ENCODE measurements around the gene CLEC18B. TPM values are rescaled to one million over a fixed set of nuclear protein-coding genes. Genes with fewer than 3 reads are reported as not detected.
"Not testable (repeated sequence)": the region's sequence is repeated elsewhere in the genome, so short reads cannot be mapped to it uniquely, and the experiment has no call there.

CLEC18B gene
- total and polyA plus RNA-seq, 2 of the 4 experiments (the other 2 are of a cell fraction) = 0.17 TPM; not detected in 1

DNA sequence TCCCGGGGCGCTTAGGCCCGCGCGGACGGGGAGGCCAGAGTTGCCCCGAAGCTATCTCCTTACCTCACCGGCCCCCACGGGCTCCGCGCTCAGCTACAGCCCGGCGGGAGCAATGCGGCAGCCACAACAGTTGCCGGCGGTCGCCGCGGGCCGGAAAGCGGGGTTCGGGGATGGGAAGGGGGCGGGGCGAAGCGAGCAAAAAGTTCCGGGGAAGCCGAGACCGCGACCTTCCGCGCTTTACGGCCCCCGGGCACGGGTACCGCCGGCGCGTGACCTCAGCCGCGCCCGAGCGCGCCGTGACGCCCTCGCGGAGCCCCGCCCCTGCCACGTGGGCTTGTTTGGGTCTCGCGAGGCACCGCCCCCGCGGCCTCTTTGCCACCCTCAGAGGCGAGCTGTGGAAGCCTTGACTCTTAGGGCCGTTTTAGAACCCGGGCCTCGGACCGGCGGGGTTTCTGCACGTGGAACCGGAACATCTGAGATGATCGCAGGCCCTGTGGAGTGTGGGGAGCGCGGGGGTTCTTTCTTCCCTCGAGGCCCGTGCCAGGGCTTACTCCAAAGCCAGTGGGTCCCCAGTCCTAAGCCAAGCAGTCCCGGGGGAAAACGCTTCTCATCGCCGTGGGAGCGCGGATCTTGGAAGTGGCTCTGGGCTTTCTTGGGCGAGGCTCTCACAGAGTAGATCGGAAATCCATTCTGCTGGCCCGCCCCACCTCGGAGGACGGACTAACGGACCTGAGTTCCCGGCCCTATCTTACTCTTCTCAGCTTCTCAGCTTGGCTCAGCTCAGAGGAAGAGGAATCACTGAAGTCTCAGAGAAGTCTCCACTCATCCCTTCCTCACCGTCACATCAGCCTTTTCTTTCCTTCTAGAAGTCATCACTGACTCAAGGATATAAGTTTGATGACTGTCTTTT, 53.0 kb downstream of the CLEC18B start:
- H4K91ac ChIP-seq (ENCODE audit: insufficient read depth, low read depth, low read length); dilution Hi-C loops (cut with HindIII; ENCODE audit: low sequenced_read_pairs, unreplicated experiment); CTCF ChIA-PET; H3K56ac ChIP-seq (ENCODE audit: extremely low read depth, insufficient read depth, low read length); H2AK5ac ChIP-seq (ENCODE audit: low read depth, low read length); H2BK20ac ChIP-seq (ENCODE audit: low read depth, low read length); in situ Hi-C loops (cut with MboI; ENCODE audit: low sequenced_read_pairs); H3K9me1 ChIP-seq (ENCODE audit: insufficient read depth, low read length); H3K9me3 ChIP-seq (ENCODE audit: control insufficient read depth, insufficient read depth, low read length); H3K14ac ChIP-seq (replicated peaks; ENCODE audit: low read depth, low read length); H3K4me1 ChIP-seq (ENCODE audit: control insufficient read depth, insufficient read depth, low read length); intact Hi-C loops (cut with micrococcal nuclease); H3K18ac ChIP-seq (ENCODE audit: low read depth, low read length); H2BK120ac ChIP-seq (ENCODE audit: low read depth, low read length); H2AK9ac ChIP-seq (replicated peaks; ENCODE audit: low read depth, low read length, poor library complexity); BruUV-seq (replicated peaks); H3K36me3 ChIP-seq (ENCODE audit: control insufficient read depth, insufficient read depth, low read length); POLR2A ChIA-PET (ENCODE audit: unreplicated experiment); H2BK15ac ChIP-seq (ENCODE audit: low read depth, low read length); H3K27me3 ChIP-seq (ENCODE audit: control insufficient read depth, insufficient read depth, low read length): not testable (repeated sequence)
- H3K4me3 ChIP-seq (ENCODE audit: insufficient read depth, low read depth, low read length) = peak overlapping the region; percentile 91
- 0 out of 2 replicates have a peak overlapping the region, but pooled peaks have one; percentile 82 for H3K23ac ChIP-seq (ENCODE audit: low read depth, low read length)
- peak overlapping the region; percentile 62 for H2BK5ac ChIP-seq (ENCODE audit: low read depth, low read length, poor library complexity, severe bottlenecking)
- peaks cover 10 to 26% of the 10 kb centered on the region in 2 experiments for H3K79me1 ChIP-seq (ENCODE audit: low read depth in 1 of 2, low read length in 2 of 2)
- peak overlapping the region; percentile 76 for H3K27ac ChIP-seq (ENCODE audit: insufficient read depth, low read length)
- WGBS, 2 experiments (ENCODE audit: extremely low coverage in 2 of 2, insufficient read length in 1 of 2) = 0% methylated on average over 19 of the region's 81 CpGs; no CpG with 5 or more reads in 1 of the 2 experiments
- DNase-seq (peak; percentile 87), ATAC-seq (ENCODE audit: low read depth) (peak; percentile 95)
- peak overlapping the region; percentile 90; the same call in 1 of the 2 replicates for H4K5ac ChIP-seq (ENCODE audit: low read depth, low read length)
- peak overlapping the region; percentile 80 for H2AFZ ChIP-seq (replicated peaks; ENCODE audit: low read length, poor library complexity)
- H4K8ac ChIP-seq (ENCODE audit: low read depth in 2 of 2, low read length in 2 of 2) = peak overlapping the region; percentile 75 to 96; a peak in 3 of 4 replicates
- TF ChIP-seq MXI1 (IDR thresholded peaks at IDR 0.05; ENCODE audit: borderline replicate concordance, low read depth, low read length) (0 out of 2 replicates have a peak, but pooled peaks have one; percentile 54), FOS (IDR thresholded peaks at IDR 0.05; ENCODE audit: low read depth, low read length) (0 out of 2 replicates have a peak, but pooled peaks have one; percentile 4), MAZ (IDR thresholded peaks at IDR 0.05; ENCODE audit: borderline replicate concordance, low read depth, low read length) (peak; percentile 69; the same call in 1 of the 2 replicates), BHLHE40 (IDR thresholded peaks at IDR 0.05; ENCODE audit: low read depth, low read length) (peak; percentile 90)
- TF ChIP-seq, protein P1, sequence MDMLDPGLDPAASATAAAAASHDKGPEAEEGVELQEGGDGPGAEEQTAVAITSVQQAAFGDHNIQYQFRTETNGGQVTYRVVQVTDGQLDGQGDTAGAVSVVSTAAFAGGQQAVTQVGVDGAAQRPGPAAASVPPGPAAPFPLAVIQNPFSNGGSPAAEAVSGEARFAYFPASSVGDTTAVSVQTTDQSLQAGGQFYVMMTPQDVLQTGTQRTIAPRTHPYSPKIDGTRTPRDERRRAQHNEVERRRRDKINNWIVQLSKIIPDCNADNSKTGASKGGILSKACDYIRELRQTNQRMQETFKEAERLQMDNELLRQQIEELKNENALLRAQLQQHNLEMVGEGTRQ (IDR thresholded peaks at IDR 0.05; ENCODE audit: low read depth, low read length) = peak; percentile 89
- H4K20me1 ChIP-seq (ENCODE audit: insufficient read depth, low read length) = peaks cover 12% of the 10 kb centered on the region
- peak overlapping the region; percentile 61; the same call in 1 of the 2 replicates for H3K4ac ChIP-seq (ENCODE audit: low read depth, low read length)
- peak overlapping the region; percentile 98 for H3K4me2 ChIP-seq (ENCODE audit: low read depth, low read length)
- H3K9ac ChIP-seq (ENCODE audit: low read depth, low read length) = peak overlapping the region; percentile 86

All from IMR-90 (cell line).